HepG2 (cell line): Measurements from ENCODE around the gene DPYSL3. TPM values are rescaled to one million over a fixed set of nuclear protein-coding genes. Genes with fewer than 3 reads are reported as not detected.

Experiments used
- GPN1 ChIP-seq: sonication (generic); formaldehyde crosslinking; IDR thresholded peaks from 2 replicates; pipeline ENCODE4 v1.5.1; 2020; ENCODE audit warnings: missing genetic modification reagents, borderline replicate concordance
- HNF4A ChIP-seq: sonication (generic); formaldehyde crosslinking; IDR thresholded peaks from 2 replicates; pipeline ENCODE4 v1.4.0; 2020; ENCODE audit warnings: missing genetic modification reagents
- REL ChIP-seq: sonication (generic); formaldehyde crosslinking; conservative IDR thresholded peaks from 2 replicates; pipeline ENCODE4 v1.8.0; 2022; ENCODE audit warnings: mild to moderate bottlenecking, missing genetic modification reagents, moderate library complexity
- TSC22D2 ChIP-seq: sonication (generic); formaldehyde crosslinking; IDR thresholded peaks from 2 replicates; pipeline ENCODE4 v1.5.1; 2020; ENCODE audit warnings: missing genetic modification reagents, mild to moderate bottlenecking, borderline replicate concordance
- ZNF17 ChIP-seq: sonication (generic); formaldehyde crosslinking; IDR thresholded peaks from 2 replicates; pipeline ENCODE4 v1.5.0; 2020; ENCODE audit warnings: mild to moderate bottlenecking, missing genetic modification reagents
- ZNF205 ChIP-seq: IDR thresholded peaks from 2 replicates; pipeline ENCODE4 v1.6.1; 2018; ENCODE audit warnings: missing biosample characterization, missing genetic modification reagents
- ZNF646 ChIP-seq: sonication (generic); formaldehyde crosslinking; IDR thresholded peaks from 2 replicates; pipeline ENCODE4 v1.9.0; 2021; ENCODE audit warnings: mild to moderate bottlenecking, missing genetic modification reagents
- polyA plus RNA-seq, 8 experiments: library from polyadenylated mRNA; depleted of rRNA in 3 of 8; stranded (reverse) in 7 of 8; unstranded in 1 of 8; fragments of >200 nt; fragmentation: Illumina TruSeq in 4 of 8; extraction: Trizol in 4 of 8; gene quantifications; 2 replicates each; pipeline versions ENCODE4 v1.2.1 to v1.2.3, GENCODE V29; 2011 to 2016; ENCODE audit warnings: low read depth in 4 of 8, missing spikeins in 1 of 8, mixed read lengths in 1 of 8; ENCODE audit not compliant: insufficient read depth in 1 of 8
- total RNA-seq, 5 experiments: library from RNA; depleted of rRNA; stranded (reverse); fragments of >200 nt; fragmentation: Illumina TruSeq; extraction: Trizol; gene quantifications; 2 replicates each; pipeline ENCODE4 v1.2.3, GENCODE V29; 2016; ENCODE audit warnings: low read depth in 1 of 5
- TF ChIP-seq, protein P1 (sequence below): sonication (generic); formaldehyde crosslinking; IDR thresholded peaks from 2 replicates; pipeline ENCODE4 v1.5.0; 2020; ENCODE audit warnings: missing genetic modification reagents

DPYSL3 gene
- total and polyA plus RNA-seq, 2 of the 13 experiments (the other 11 are each of a cell fraction or from before 2014, with no cell fraction given) = 0.08 to 0.15 TPM

GRCh38 chr5:147504535-147504934, 5.3 kb downstream of the DPYSL3 start (continued):
- TF ChIP-seq ZNF646 (CRISPR knock-in tag) (no peak), TSC22D2 (CRISPR knock-in tag) (no peak), GPN1 (no peak), ZNF205 (CRISPR knock-in tag) (no peak), HNF4A (CRISPR knock-in tag) (no peak), ZNF17 (CRISPR knock-in tag) (no peak), REL (no peak)
- TF ChIP-seq, protein P1, sequence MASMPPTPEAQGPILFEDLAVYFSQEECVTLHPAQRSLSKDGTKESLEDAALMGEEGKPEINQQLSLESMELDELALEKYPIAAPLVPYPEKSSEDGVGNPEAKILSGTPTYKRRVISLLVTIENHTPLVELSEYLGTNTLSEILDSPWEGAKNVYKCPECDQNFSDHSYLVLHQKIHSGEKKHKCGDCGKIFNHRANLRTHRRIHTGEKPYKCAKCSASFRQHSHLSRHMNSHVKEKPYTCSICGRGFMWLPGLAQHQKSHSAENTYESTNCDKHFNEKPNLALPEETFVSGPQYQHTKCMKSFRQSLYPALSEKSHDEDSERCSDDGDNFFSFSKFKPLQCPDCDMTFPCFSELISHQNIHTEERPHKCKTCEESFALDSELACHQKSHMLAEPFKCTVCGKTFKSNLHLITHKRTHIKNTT = no peak
